Trophoblast cell (in vitro differentiated cells and primary cell): ENCODE results near the gene OR2F2.

Experiments used
- DNase-seq, 2 donors: peaks; one replicate each; pipeline ENCODE4 v3.0.0-alpha.2; 2016
- H2AFZ ChIP-seq: 2 replicates; pipeline ENCODE4 v1.6.1; 2013; ENCODE audit warnings: low read length, moderate library complexity, mild to moderate bottlenecking; ENCODE audit not compliant: insufficient read depth, poor library complexity
- H2AK5ac ChIP-seq: 2 replicates; pipeline ENCODE4 v1.6.1; 2013; ENCODE audit warnings: mild to moderate bottlenecking, low read length
- H2BK120ac ChIP-seq: 2 replicates; pipeline ENCODE4 v1.6.1; 2013; ENCODE audit warnings: low read length, mild to moderate bottlenecking, moderate library complexity; ENCODE audit not compliant: insufficient read depth, poor library complexity
- H2BK12ac ChIP-seq: 2 replicates; pipeline ENCODE4 v1.6.1; 2013; ENCODE audit warnings: mild to moderate bottlenecking, low read length, moderate library complexity
- H2BK5ac ChIP-seq: 2 replicates; pipeline ENCODE4 v1.6.1; 2013; ENCODE audit warnings: low read length, low read depth, moderate library complexity, mild to moderate bottlenecking; ENCODE audit not compliant: poor library complexity
- H3K14ac ChIP-seq: 2 replicates; pipeline ENCODE4 v1.6.1; 2013; ENCODE audit warnings: mild to moderate bottlenecking, low read length
- H3K18ac ChIP-seq: 2 replicates; pipeline ENCODE4 v1.6.1; 2013; ENCODE audit warnings: mild to moderate bottlenecking, low read length
- H3K23ac ChIP-seq: 2 replicates; pipeline ENCODE4 v1.6.1; 2013; ENCODE audit warnings: low read length
- H3K27ac ChIP-seq: 2 replicates; pipeline ENCODE4 v1.5.1; 2013; ENCODE audit warnings: low read depth, mild to moderate bottlenecking, inconsistent platforms, low read length, moderate library complexity
- H3K27me3 ChIP-seq: 2 replicates; pipeline ENCODE4 v1.6.1; 2013; ENCODE audit warnings: inconsistent platforms, mild to moderate bottlenecking, low read length, moderate library complexity; ENCODE audit not compliant: insufficient read depth
- H3K36me3 ChIP-seq, 2 experiments: 1 replicate in 1 of 2; 2 replicates in 1 of 2; pipeline ENCODE4 v1.6.1; 2013; ENCODE audit warnings: low read length in 2 of 2, mild to moderate bottlenecking in 2 of 2, moderate library complexity in 1 of 2; ENCODE audit not compliant: insufficient read depth in 2 of 2, control insufficient read depth in 1 of 2
- H3K4ac ChIP-seq: 2 replicates; pipeline ENCODE4 v1.6.1; 2013; ENCODE audit warnings: low read depth, mild to moderate bottlenecking, low read length, moderate library complexity
- H3K4me1 ChIP-seq, 2 experiments: 1 replicate in 1 of 2; 2 replicates in 1 of 2; pipeline ENCODE4 v1.6.1; 2013; ENCODE audit warnings: low read length in 2 of 2, mild to moderate bottlenecking in 2 of 2, moderate library complexity in 1 of 2; ENCODE audit not compliant: insufficient read depth in 2 of 2, control insufficient read depth in 1 of 2
- H3K4me2 ChIP-seq: 2 replicates; pipeline ENCODE4 v1.6.1; 2013; ENCODE audit warnings: inconsistent platforms, mild to moderate bottlenecking, low read length, moderate library complexity
- H3K4me3 ChIP-seq: 2 replicates; pipeline ENCODE4 v1.5.1; 2013; ENCODE audit warnings: mild to moderate bottlenecking, low read depth, low read length, inconsistent platforms
- H3K79me1 ChIP-seq: one replicate; pipeline ENCODE4 v1.6.1; 2013; ENCODE audit warnings: low read length
- H3K79me2 ChIP-seq: 2 replicates; pipeline ENCODE4 v1.6.1; 2013; ENCODE audit warnings: low read length, mild to moderate bottlenecking; ENCODE audit not compliant: control insufficient read depth, insufficient read depth, poor library complexity
- H3K9ac ChIP-seq: 2 replicates; pipeline ENCODE4 v1.6.1; 2013; ENCODE audit warnings: mild to moderate bottlenecking, low read length
- H3K9me3 ChIP-seq: 2 replicates; pipeline ENCODE4 v1.6.1; 2013; ENCODE audit warnings: low read depth, mild to moderate bottlenecking, control low read depth, inconsistent platforms, low read length; ENCODE audit not compliant: insufficient read depth
- H4K12ac ChIP-seq: 2 replicates; pipeline ENCODE4 v1.6.1; 2013; ENCODE audit warnings: low read depth, mild to moderate bottlenecking, low read length, moderate library complexity
- H4K8ac ChIP-seq: 2 replicates; pipeline ENCODE4 v1.6.1; 2013; ENCODE audit warnings: low read depth, mild to moderate bottlenecking, low read length, moderate library complexity
- H4K91ac ChIP-seq: one replicate; pipeline ENCODE4 v1.6.1; 2013; ENCODE audit warnings: low read depth, mild to moderate bottlenecking, low read length, moderate library complexity
- WGBS: extraction: QIAGEN DNeasy Blood & Tissue Kit; methylation state at CpG from one replicate; pipeline ENCODE4 v1.1.7; 2013; ENCODE audit warnings: missing lambda C conversion rate; ENCODE audit not compliant: insufficient read length, insufficient coverage; ENCODE audit errors: extremely low coverage; 5-methylcytosine and 5-hydroxymethylcytosine counted together

Gene OR2F2

GRCh38 chr7:143902332-143902899 lies 32.6 kb upstream of the OR2F2 start:
- Histone ChIP-seq H2BK120ac (peak overlapping the region; percentile 79), H3K18ac (no peak overlapping the region), H3K9ac (no peak overlapping the region), H3K79me1 (peaks cover 25% of the 10 kb centered on the region), H4K8ac (peak overlapping the region; percentile 88), H3K23ac (no peak overlapping the region), H3K36me3 (no peaks in the 10 kb centered on the region), H3K4ac (peak overlapping the region; percentile 59), H3K4me1 (peaks cover 18 to 29% of the 10 kb centered on the region in 2 experiments), H3K9me3 (no peaks in the 10 kb centered on the region), H4K91ac (peak overlapping the region; percentile 88), H3K4me3 (no peak overlapping the region), H3K27me3 (no peaks in the 10 kb centered on the region), H2BK5ac (peak overlapping the region; percentile 22), H3K4me2 (no peak overlapping the region), H3K79me2 (peaks cover 11% of the 10 kb centered on the region), H3K14ac (peak overlapping the region; percentile 75), H2BK12ac (peak overlapping the region; percentile 90), H2AFZ (no peak overlapping the region), H2AK5ac (peak overlapping the region; percentile 67), H4K12ac (peak overlapping the region; percentile 63), H3K27ac (no peak overlapping the region)
- no CpG with 5 or more reads among the region's 14 CpGs for WGBS
- no peak for DNase-seq

GRCh38 chr7:143905509-143905908 lies 29.5 kb upstream of the OR2F2 start:
- no peak overlapping the region for H4K8ac ChIP-seq
- H3K36me3 ChIP-seq: no peaks in the 10 kb centered on the region
- peak overlapping the region; percentile 19 for H2BK5ac ChIP-seq
- peaks cover 25% of the 10 kb centered on the region for H3K79me1 ChIP-seq
- no peak overlapping the region for H3K23ac ChIP-seq
- H3K4ac ChIP-seq: no peak overlapping the region
- peak overlapping the region; percentile 74 for H3K14ac ChIP-seq
- H4K91ac ChIP-seq: peak overlapping the region; percentile 72
- no peak overlapping the region for H4K12ac ChIP-seq
- peaks cover 8% of the 10 kb centered on the region for H3K79me2 ChIP-seq
- no peak overlapping the region for H3K18ac ChIP-seq
- H3K27ac ChIP-seq: peak overlapping the region; percentile 67
- H3K4me2 ChIP-seq: peak overlapping the region; percentile 34
- H2AFZ ChIP-seq: peak overlapping the region; percentile 8
- H3K4me3 ChIP-seq: no peak overlapping the region
- no CpG with 5 or more reads among the region's 1 CpG for WGBS
- H3K27me3 ChIP-seq: no peaks in the 10 kb centered on the region
- DNase-seq: no peak
- H2BK12ac ChIP-seq: peak overlapping the region; percentile 74
- no peak overlapping the region for H3K9ac ChIP-seq
- peaks cover 18 to 23% of the 10 kb centered on the region in 2 experiments for H3K4me1 ChIP-seq
- no peaks in the 10 kb centered on the region for H3K9me3 ChIP-seq
- H2BK120ac ChIP-seq: peak overlapping the region; percentile 80
- H2AK5ac ChIP-seq: no peak overlapping the region

- Histone ChIP-seq H3K79me2 (peaks cover 8% of the 10 kb centered on the region), H3K36me3 (no peaks in the 10 kb centered on the region), H4K12ac (no peak overlapping the region), H3K14ac (peak overlapping the region; percentile 66), H2AK5ac (peak overlapping the region; percentile 57), H4K8ac (peak overlapping the region; percentile 54), H3K27ac (peak overlapping the region; percentile 67), H3K4me3 (no peak overlapping the region), H2BK120ac (peak overlapping the region; percentile 80), H3K79me1 (peaks cover 25% of the 10 kb centered on the region), H3K9ac (no peak overlapping the region), H2BK12ac (peak overlapping the region; percentile 95), H3K4ac (peak overlapping the region; percentile 15), H4K91ac (peak overlapping the region; percentile 72), H3K18ac (no peak overlapping the region), H3K27me3 (no peaks in the 10 kb centered on the region), H3K4me2 (no peak overlapping the region), H3K4me1 (peaks cover 18 to 23% of the 10 kb centered on the region in 2 experiments), H2AFZ (no peak overlapping the region), H3K9me3 (no peaks in the 10 kb centered on the region), H2BK5ac (peak overlapping the region; percentile 64), H3K23ac (no peak overlapping the region)
- no CpG with 5 or more reads among the region's 9 CpGs for WGBS
- no peak for DNase-seq
Observed at GRCh38 chr7:143906151-143906550, 28.9 kb upstream of the OR2F2 start.

DNA sequence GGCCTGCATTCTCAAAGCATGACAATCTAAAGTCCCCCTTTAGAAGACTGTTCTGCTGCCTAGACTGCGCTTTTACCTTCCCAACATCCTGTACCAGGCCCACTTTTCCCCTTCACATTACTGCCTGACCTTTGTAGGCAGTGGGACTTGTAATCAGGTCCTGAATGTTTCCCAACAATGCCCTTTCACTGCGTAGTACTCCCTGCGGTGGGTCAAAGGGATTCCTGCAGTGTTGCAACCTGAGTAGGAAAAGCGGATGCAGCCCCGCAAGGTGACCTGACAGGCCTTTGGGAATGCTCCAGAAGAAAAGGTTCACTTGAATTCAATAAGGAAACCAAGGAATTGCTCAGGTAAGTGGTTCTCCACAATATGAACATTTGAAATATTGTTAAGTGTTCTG lies 28.1 kb upstream of the OR2F2 start:
- no peak overlapping the region for H2BK5ac ChIP-seq
- H3K4me1 ChIP-seq: peaks cover 18 to 23% of the 10 kb centered on the region in 2 experiments
- no peak overlapping the region for H2BK120ac ChIP-seq
- H3K4ac ChIP-seq: no peak overlapping the region
- WGBS: no CpG with 5 or more reads among the region's 5 CpGs
- H2BK12ac ChIP-seq: no peak overlapping the region
- H4K91ac ChIP-seq: no peak overlapping the region
- no peak overlapping the region for H4K12ac ChIP-seq
- no peak overlapping the region for H3K23ac ChIP-seq
- peak overlapping the region; percentile 4 for H3K27ac ChIP-seq
- no peak overlapping the region for H3K9ac ChIP-seq
- no peak overlapping the region for H3K4me2 ChIP-seq
- DNase-seq: peak; percentile 62 to 79
- no peak overlapping the region for H3K14ac ChIP-seq
- no peak overlapping the region for H3K18ac ChIP-seq
- H3K79me2 ChIP-seq: peaks cover 2% of the 10 kb centered on the region
- H3K36me3 ChIP-seq: no peaks in the 10 kb centered on the region
- no peak overlapping the region for H3K4me3 ChIP-seq
- H2AFZ ChIP-seq: no peak overlapping the region
- no peak overlapping the region for H2AK5ac ChIP-seq
- peaks cover 19% of the 10 kb centered on the region for H3K79me1 ChIP-seq
- H3K27me3 ChIP-seq: no peaks in the 10 kb centered on the region
- no peak overlapping the region for H4K8ac ChIP-seq
- H3K9me3 ChIP-seq: no peaks in the 10 kb centered on the region
